ENCODE data around the gene GLB1L3. TPM values are rescaled to one million over a fixed set of nuclear protein-coding genes. Genes with fewer than 3 reads are reported as not detected.
A peak's percentile ranks its signal among the peaks of the same experiment; 100 is the strongest.

GLB1L3 gene
- total RNA-seq, 2 experiments from 2014 or later, result 4.1 to 6.1 TPM

DNA sequence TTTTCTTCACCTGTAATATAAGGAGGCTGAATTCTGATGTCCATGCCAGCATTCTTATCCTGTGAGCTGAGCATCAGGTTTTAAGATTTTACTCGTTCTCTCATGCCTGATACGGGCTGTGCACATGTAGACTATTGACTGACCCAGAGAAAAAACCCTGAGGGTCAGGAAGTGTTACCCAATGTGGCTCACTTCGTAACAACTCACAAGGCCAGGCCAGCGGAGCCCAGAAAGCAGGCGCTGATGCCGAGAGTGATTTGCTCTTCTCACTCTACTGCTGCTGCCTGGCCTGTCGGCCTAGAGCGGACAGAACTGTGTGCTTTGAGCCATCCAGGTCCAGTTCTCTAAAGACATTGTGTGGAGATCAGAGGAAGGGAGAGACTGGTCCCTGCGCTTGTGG is 33.8 kb upstream of the GLB1L3 start:
- Mint-ChIP-seq H3K9me3 (ENCODE audit: low read depth) (no peaks in the 10 kb centered on the region), H3K27ac (no peak overlapping the region), H3K27me3 (no peaks in the 10 kb centered on the region), H3K4me3 (no peak overlapping the region), H3K4me1 (no peaks in the 10 kb centered on the region), H3K36me3 (peaks cover 32% of the 10 kb centered on the region)
- DNase-seq, result no peak
- CTCF ChIA-PET, result interaction anchor here (1.0 kb wide), 1 partner anchor 20 kb away, joined by 3 read pairs; no protein-coding TSS in a partner anchor
- no peak for ATAC-seq

DNA sequence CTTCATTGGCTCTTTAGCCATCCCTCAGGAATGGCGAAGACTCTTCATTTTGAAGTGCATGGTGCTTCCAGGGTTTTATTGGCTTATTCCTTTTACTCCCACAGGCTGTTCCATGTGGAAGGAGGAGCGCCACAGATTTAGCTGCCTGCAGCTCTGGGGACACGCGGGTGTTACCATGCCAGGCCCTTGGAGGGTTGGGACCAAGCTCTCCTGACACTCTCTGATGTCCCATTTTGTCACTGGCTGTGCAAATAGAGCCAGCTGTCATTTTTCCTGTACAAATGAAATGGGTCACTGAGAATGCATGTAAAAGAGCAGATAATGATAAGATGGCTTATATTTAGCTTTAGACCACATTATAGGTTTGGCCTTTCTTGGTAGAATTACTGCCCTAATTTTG is 32.3 kb upstream of the GLB1L3 start:
- H3K4me3 Mint-ChIP-seq, result no peak overlapping the region
- H3K4me1 Mint-ChIP-seq, result peaks cover 7% of the 10 kb centered on the region
- DNase-seq, result no peak
- H3K9me3 Mint-ChIP-seq (ENCODE audit: low read depth), result no peaks in the 10 kb centered on the region
- CTCF ChIA-PET, result interaction anchor here (0.6 to 2.3 kb wide), 8 partner anchors 10 to 35 kb away, joined by 3 to 8 read pairs (median 4); partner anchors contain the start of genes ACAD8, NCAPD3, THYN1 and VPS26B
- H3K27ac Mint-ChIP-seq, result no peak overlapping the region
- ATAC-seq, result no peak
- H3K36me3 Mint-ChIP-seq, result peaks cover 37% of the 10 kb centered on the region
- no peaks in the 10 kb centered on the region for H3K27me3 Mint-ChIP-seq

DNA sequence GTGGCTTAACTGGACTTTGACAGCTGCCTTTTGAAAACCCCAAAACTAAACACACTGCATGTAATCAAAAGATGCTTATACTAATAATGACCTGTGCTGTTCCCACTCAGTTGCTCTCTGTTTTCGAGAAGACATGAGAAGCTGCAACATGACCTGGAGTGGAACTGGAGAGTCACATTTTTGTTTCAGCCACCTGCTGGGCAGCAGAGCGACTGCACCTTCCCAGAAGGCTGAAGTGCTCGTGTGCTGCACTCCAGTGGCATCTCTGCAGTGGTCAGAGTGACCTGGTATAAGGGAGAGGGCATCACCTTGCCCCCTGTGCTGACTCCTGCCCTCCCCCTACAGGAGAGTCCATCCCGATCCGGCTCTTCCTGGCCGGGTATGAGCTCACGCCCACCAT is 31.6 kb upstream of the GLB1L3 start:
- peak; percentile 48 for ATAC-seq
- no peak for DNase-seq
- Mint-ChIP-seq H3K27ac (peak overlapping the region; percentile 37), H3K27me3 (no peaks in the 10 kb centered on the region), H3K4me1 (peaks cover 13% of the 10 kb centered on the region), H3K4me3 (no peak overlapping the region), H3K36me3 (peaks cover 39% of the 10 kb centered on the region), H3K9me3 (ENCODE audit: low read depth) (no peaks in the 10 kb centered on the region)
- CTCF ChIA-PET, result interaction anchor here (0.6 to 2.3 kb wide), 9 partner anchors 9 to 37 kb away, joined by 3 to 8 read pairs (median 5); partner anchors contain the start of genes ACAD8, NCAPD3, THYN1 and VPS26B

GRCh38 chr11:134245434-134245833 is 30.7 kb upstream of the GLB1L3 start:
- ATAC-seq, result no peak
- CTCF ChIA-PET, result interaction anchor here (1.2 to 2.3 kb wide), 4 partner anchors 11 to 38 kb away, joined by 3 to 8 read pairs (median 6); partner anchors contain the start of genes NCAPD3 and VPS26B
- DNase-seq, result no peak
- Mint-ChIP-seq H3K36me3 (peaks cover 36% of the 10 kb centered on the region), H3K27me3 (no peaks in the 10 kb centered on the region), H3K9me3 (ENCODE audit: low read depth) (no peaks in the 10 kb centered on the region), H3K27ac (no peak overlapping the region), H3K4me3 (no peak overlapping the region), H3K4me1 (peaks cover 13% of the 10 kb centered on the region)

DNA sequence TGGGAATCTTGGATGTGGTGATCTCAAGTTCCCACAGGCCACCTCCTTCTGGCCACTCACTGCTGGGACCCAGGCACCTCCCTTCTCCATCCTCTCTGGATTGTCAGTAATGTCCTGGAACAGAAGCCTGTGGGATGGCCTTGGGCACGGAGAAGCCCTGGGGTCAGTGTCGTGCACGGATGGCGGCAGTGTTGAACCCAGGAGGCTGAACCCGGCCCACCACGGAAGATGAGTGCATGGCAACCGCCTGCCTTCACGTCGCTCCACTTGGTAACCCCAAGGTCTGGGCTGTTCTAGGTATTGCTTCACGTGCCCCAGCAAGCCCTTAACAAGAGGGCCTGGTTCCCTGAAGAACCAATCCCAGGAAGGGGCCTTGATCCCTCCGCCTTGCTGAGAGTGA is 30.1 kb upstream of the GLB1L3 start:
- Mint-ChIP-seq H3K27ac (no peak overlapping the region), H3K4me3 (no peak overlapping the region), H3K9me3 (ENCODE audit: low read depth) (no peaks in the 10 kb centered on the region), H3K4me1 (peaks cover 14% of the 10 kb centered on the region), H3K36me3 (peaks cover 38% of the 10 kb centered on the region), H3K27me3 (no peaks in the 10 kb centered on the region)
- DNase-seq (no peak), ATAC-seq (no peak)
- CTCF ChIA-PET, result no interaction called here

DNA sequence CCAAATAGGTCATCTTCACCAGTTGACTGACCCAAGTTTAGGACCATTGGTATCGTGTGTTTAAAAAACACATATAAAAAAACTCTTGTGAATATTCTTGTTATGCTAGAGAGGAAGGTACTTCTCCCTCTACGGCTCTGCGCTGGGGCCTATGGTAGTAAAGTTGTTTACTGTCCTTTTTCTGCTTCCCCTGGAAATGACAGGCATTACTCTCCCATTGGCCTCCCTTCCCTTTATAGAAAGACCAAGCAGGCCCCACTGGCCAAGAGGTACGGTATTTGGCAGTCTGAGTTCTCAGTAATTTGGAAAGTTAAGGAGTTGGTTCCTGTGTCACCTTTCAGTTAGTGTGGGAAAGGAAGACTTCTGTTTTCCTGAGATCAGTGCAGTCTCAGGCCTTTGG is 29.5 kb upstream of the GLB1L3 start:
- H3K27me3 Mint-ChIP-seq, result no peaks in the 10 kb centered on the region
- H3K9me3 Mint-ChIP-seq (ENCODE audit: low read depth), result no peaks in the 10 kb centered on the region
- ATAC-seq (no peak), DNase-seq (no peak)
- CTCF ChIA-PET, result no interaction called here
- no peak overlapping the region for H3K27ac Mint-ChIP-seq
- H3K36me3 Mint-ChIP-seq, result peaks cover 39% of the 10 kb centered on the region
- peaks cover 18% of the 10 kb centered on the region for H3K4me1 Mint-ChIP-seq
- H3K4me3 Mint-ChIP-seq, result no peak overlapping the region

DNA sequence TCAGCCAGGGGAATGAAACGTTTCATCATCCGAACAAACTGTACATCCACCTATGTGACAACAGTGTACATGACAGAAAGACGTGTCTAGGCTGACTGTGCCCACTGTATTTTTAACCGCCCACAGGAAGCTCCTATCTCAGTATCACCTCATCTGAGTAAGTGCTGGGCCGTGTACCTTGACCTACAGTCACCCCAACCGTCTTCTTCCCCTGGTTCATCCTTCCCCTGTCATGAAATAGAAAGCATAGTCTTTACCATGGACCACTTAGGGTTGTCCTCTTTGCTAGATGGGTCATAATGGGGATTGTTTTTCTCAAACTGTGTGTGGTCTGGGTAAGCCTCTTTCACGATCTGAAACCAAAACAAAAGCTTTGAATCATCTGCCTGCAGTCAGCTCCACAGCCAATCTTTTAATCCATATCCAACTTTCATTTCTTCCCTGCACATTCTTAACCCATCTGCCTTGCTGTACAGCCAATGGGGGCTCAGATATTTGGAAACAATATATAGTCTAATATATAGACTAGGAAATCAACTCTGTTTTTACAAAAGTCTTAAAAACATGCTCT is 27.2 kb upstream of the GLB1L3 start:
- Mint-ChIP-seq H3K36me3 (peaks cover 29% of the 10 kb centered on the region), H3K4me1 (peaks cover 29% of the 10 kb centered on the region), H3K27ac (peak overlapping the region; percentile 80), H3K4me3 (no peak overlapping the region), H3K9me3 (ENCODE audit: low read depth) (no peaks in the 10 kb centered on the region), H3K27me3 (no peaks in the 10 kb centered on the region)
- peak; percentile 10 for ATAC-seq
- peak; percentile 71 for DNase-seq
- CTCF ChIA-PET, result interaction anchor here (1.4 to 4.1 kb wide), 5 partner anchors 13 to 42 kb away, joined by 4 to 21 read pairs (median 8); partner anchors contain the start of genes NCAPD3 and VPS26B

- H3K27ac Mint-ChIP-seq, result peak overlapping the region; percentile 11
- no peaks in the 10 kb centered on the region for H3K9me3 Mint-ChIP-seq (ENCODE audit: low read depth)
- CTCF ChIA-PET, result interaction anchor here (1.0 to 4.1 kb wide), 3 partner anchors 21 to 43 kb away, joined by 5 to 21 read pairs (median 8); partner anchors contain the start of genes NCAPD3 and VPS26B
- H3K36me3 Mint-ChIP-seq, result peaks cover 25% of the 10 kb centered on the region
- DNase-seq (no peak), ATAC-seq (no peak)
- no peaks in the 10 kb centered on the region for H3K27me3 Mint-ChIP-seq
- H3K4me3 Mint-ChIP-seq, result no peak overlapping the region
- peaks cover 38% of the 10 kb centered on the region for H3K4me1 Mint-ChIP-seq
Observed at GRCh38 chr11:134250246-134250645, 25.9 kb upstream of the GLB1L3 start.

DNA sequence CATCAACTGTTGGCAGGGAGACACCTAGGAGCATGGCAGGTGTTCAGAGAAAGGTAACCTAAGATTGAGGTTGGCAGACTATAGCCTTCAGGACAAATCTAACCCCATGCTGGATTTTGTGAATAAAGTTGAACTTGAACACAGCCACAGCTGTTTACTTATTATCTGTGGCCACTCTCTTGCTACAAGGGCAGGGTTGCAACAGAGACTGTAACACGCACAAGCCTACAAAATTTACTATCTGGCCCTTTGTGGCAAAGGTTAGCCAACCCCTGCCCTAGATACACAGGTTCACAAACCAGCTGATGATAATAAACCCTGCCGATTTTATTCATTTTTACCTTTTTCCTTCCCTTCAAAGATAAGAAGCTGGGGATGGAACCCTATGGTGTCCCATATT is 25.5 kb upstream of the GLB1L3 start:
- peaks cover 25% of the 10 kb centered on the region for H3K36me3 Mint-ChIP-seq
- ATAC-seq, result no peak
- H3K27ac Mint-ChIP-seq, result no peak overlapping the region
- peaks cover 42% of the 10 kb centered on the region for H3K4me1 Mint-ChIP-seq
- H3K27me3 Mint-ChIP-seq, result no peaks in the 10 kb centered on the region
- no peak overlapping the region for H3K4me3 Mint-ChIP-seq
- H3K9me3 Mint-ChIP-seq (ENCODE audit: low read depth), result no peaks in the 10 kb centered on the region
- CTCF ChIA-PET, result interaction anchor here (1.0 to 4.1 kb wide), 5 partner anchors 12 to 43 kb away, joined by 4 to 26 read pairs (median 16); partner anchors contain the start of genes GLB1L3, NCAPD3 and VPS26B
- DNase-seq, result no peak

DNA sequence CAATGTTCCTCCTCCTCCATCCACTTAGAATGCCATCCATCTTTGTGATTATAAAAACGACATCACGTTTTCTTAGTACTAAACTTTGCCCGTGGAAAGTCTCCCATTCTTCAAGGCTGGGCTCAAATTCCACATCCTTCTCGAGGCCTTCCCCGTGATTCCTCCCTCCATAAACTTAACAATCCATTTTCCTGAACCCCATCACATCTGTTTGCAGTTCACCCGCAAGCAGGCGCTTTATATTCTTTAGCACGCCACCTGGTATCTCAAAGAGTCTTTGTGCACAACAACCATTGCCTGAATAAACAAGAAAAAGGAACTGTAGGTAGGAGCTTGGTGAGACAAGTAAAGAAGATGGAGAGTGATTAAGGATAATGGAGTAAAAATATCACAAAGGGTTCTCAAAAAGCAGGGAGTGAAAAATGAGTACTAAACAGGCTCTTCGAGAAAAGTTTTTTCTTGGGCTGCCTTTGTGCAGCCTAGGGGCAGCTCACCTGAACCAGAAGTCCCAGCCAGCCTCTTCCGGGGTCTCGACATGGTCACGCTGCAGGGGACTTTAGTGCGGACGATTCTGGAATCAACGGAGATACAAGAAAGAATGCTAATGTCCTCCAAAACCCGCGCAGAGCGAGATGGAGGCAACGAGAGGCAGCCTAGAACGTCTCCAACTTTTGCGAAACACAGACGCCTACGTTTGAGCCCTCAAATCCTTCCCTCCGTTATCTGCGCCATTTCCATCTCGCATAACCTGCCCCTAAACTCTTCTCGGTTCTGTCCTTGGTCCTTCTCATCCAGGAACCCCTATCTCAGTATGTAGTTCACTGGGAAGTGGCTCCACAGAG is 23.6 kb upstream of the GLB1L3 start:
- CTCF ChIA-PET, result interaction anchor here (0.9 to 4.1 kb wide), 7 partner anchors 10 to 202 kb away, joined by 3 to 26 read pairs (median 10); partner anchors contain the start of genes GLB1L3, NCAPD3 and VPS26B
- peaks cover 45% of the 10 kb centered on the region for H3K4me1 Mint-ChIP-seq
- H3K36me3 Mint-ChIP-seq, result peaks cover 17% of the 10 kb centered on the region
- ATAC-seq (peak; percentile 18), DNase-seq (peak; percentile 60)
- peak overlapping the region; percentile 85 for H3K27ac Mint-ChIP-seq
- peak overlapping the region; percentile 94 for H3K4me3 Mint-ChIP-seq
- no peaks in the 10 kb centered on the region for H3K27me3 Mint-ChIP-seq
- no peaks in the 10 kb centered on the region for H3K9me3 Mint-ChIP-seq (ENCODE audit: low read depth)

- Mint-ChIP-seq H3K4me1 (peaks cover 43% of the 10 kb centered on the region), H3K27me3 (no peaks in the 10 kb centered on the region), H3K36me3 (peaks cover 11% of the 10 kb centered on the region), H3K27ac (peak within 1 kb of the TSS; percentile 85), H3K9me3 (ENCODE audit: low read depth) (no peaks in the 10 kb centered on the region), H3K4me3 (peak within 1 kb of the TSS; percentile 94)
- DNase-seq (peak; percentile 98), ATAC-seq (peak; percentile 99)
- CTCF ChIA-PET, result interaction anchor here (0.7 to 3.6 kb wide), 11 partner anchors 9 to 203 kb away, joined by 3 to 26 read pairs (median 5); partner anchors contain the start of genes GLB1L3 and VPS26B
Observed at GRCh38 chr11:134253188-134253993, 22.8 kb upstream of the GLB1L3 start, which contains the start of the genes ACAD8 and THYN1. Gene ACAD8, plus strand, starts transcription at chr11:134253568. Its CDS starts 33 bp downstream, at chr11:134253601. Gene THYN1, minus strand, starts transcription at chr11:134253352. Its CDS starts 470 bp downstream, at chr11:134252882.

GRCh38 chr11:134254433-134255183 is 21.6 kb upstream of the GLB1L3 start:
- H3K4me3 Mint-ChIP-seq, result peak overlapping the region; percentile 94
- peaks cover 32% of the 10 kb centered on the region for H3K4me1 Mint-ChIP-seq
- H3K36me3 Mint-ChIP-seq, result peaks cover 3% of the 10 kb centered on the region
- no peaks in the 10 kb centered on the region for H3K27me3 Mint-ChIP-seq
- no peaks in the 10 kb centered on the region for H3K9me3 Mint-ChIP-seq (ENCODE audit: low read depth)
- ATAC-seq, result no peak
- no peak for DNase-seq
- CTCF ChIA-PET, result interaction anchor here (0.9 to 2.8 kb wide), 7 partner anchors 10 to 30 kb away, joined by 3 to 13 read pairs (median 6); partner anchors contain the start of genes GLB1L3 and VPS26B
- H3K27ac Mint-ChIP-seq, result peak overlapping the region; percentile 85

All from activated CD8-positive, alpha-beta memory T cell treated with anti-CD3 and anti-CD28 coated beads, Interleukin-2, amount 10 ng/mL, durations not matched to agents 7 days and 5 days (primary cell).